HG02610 (cell line): ENCODE results near the gene HUNK.

Experiments used
- ATAC-seq: cut with Tn5 transposase; IDR thresholded peaks from one replicate; pipeline ENCODE4 v1.9.1; 2021; ENCODE audit warnings: mild to moderate bottlenecking, moderate library complexity; ENCODE audit not compliant: unreplicated experiment

Gene HUNK

DNA sequence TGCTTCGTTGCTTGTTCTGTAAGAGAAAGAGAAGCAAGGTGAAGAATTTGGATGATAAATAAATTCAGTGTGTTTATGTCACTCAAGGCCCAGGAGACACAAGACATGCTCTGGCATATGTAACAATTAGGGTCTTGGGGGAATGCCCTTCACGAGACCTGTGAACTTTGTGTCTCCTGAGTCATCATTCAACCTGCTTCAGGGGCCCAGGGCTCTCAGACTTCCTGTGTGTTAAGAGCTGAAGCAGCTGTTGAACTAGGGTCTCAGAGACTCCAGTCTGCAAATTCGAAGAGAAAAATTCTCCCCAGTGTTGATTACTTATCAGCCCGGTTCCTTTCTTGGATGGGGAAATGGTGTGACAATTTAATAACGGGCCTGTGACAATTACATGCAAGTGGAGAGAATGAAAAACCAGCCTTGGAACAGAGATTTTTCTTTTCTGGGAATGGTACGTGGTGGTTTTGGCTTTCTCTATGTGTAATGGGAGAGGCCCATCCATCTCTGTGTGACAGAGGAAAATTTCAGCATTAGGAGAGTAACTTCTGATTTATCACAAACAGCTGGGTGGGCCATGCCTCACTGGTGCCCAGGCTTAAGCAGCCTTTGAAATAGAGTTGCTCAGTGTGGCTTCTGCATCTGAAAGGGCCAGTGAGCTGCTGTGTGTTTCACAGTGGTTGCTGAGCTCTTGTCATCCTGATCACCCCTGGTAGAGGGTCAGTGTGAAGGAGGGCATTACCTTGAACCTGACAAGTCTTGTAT, 22.4 kb downstream of the HUNK start:
- no peak for ATAC-seq

DNA sequence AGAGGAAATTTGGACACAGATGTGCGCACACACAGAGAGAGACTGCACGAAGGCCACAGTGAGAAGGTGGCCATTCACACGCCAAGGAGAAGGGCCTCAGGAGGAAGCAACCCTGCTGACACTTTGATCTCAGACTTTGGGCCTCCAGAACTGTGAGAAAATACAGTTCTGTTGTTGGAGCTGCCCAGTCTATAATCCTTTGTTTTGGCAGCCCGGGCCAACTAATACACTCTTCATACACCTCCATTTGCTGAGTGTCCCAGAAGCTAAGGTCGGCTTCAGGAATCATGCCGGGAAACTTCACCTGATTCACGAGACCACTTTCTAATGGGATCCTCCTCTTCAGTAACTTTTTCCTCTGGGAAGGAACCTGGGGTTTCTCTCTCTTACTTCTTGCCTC, 23.2 kb downstream of the HUNK start:
- ATAC-seq: no peak

DNA sequence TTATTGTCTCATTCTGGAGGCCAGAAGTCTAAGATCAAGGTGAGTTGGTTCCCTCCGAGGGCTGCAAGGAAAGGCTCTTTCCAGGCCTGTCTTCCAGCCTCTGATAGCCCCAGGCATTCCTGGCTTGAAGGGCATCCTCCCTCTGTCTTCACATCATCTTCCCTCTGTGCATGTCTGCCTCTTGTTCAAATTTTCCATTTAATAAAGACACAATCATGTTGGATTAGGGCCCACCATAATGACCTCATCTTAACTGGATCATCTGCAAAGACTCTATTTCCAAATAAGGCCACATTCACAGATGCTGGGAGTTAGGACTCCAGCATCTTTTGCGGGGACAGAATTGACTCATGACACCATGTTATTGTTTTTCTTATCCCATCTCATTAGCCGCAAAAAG, 24.5 kb downstream of the HUNK start:
- no peak for ATAC-seq

DNA sequence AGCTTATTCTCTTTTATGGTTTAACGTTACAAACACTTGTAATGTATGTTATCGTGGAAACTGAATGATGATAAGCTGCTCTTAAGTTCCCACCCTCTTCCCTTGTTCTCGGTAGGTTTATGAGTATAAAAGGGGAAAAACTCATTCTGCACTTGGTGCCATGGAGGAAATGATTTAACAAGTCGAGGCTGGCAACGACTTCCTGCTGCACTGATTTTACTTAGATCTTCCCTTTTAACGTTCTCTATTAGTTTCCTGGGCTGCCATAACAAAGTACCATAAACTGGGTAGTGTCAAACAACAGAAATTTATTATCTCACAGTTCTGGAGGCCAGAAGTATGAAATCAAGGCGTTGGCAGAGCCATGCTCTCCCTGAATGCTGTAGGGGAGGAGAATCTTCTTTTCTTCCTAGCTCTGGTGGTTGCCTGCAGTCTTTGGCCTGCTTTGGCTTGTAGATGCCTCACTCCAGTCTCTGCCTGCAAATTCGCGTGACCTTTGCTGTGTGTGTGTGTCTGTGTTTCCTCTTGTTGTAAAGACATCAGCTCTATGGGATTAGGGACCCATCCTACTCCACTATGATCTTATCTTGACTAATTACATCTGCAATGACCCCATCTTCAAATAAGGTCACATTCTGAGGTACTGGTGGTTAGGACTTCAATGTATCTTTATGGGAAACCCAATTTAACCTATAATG, 26.3 kb downstream of the HUNK start:
- no peak for ATAC-seq

DNA sequence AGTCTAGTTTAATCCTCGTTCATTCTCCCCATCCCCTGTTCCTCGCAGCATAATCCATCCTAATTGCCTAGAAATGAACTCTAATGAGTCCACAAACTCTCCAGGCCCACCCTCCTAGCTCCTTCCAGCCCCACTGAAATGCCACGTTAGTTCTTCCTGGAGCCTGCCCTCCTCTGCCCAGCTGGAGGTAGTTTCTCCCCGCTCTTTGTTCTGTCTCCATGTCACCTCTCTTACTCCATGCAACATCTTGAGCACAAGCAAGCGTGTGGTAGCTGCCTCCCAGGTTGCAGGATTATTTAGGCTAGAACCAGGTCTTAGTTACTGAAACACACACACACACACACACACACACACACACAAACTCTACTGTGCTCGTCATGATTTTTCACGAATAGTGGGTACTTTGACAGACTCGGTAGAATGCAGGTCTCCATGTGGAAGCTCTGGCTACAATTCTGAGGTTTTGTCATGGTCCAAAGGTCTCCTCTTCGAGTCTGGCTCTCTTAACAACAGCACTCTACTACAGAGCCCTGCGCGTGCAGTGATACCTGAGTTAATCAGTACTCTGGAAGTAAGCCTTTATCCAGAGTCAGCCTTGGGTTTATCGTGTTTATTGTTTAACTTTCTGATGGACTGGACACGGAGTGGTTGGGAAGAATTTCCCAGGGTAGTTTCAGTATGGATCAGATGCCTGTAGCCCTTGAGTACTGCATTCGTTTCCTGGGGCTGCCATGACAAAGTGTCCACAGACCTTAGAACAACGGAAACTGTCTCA, 27.5 kb downstream of the HUNK start:
- no peak for ATAC-seq

DNA sequence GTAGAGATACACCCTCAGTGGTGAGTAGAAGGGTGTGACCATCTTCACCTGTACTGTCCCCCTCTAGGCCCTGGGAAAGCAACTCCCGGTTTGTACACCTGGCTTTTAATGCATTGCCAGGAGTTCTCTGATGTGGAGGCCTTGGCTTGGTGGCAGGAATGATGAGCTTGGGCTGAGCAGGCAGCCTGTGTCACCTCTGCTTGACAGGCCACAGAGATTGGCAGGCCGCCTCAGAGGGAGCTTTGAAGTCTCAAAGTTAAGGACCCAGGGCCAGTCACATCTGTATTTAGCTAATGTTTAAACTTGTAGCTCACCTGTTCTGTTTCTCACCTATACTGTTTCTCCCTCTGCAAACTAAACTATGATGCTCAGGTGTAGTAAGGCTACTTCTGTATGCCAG, 28.5 kb downstream of the HUNK start:
- no peak for ATAC-seq

DNA sequence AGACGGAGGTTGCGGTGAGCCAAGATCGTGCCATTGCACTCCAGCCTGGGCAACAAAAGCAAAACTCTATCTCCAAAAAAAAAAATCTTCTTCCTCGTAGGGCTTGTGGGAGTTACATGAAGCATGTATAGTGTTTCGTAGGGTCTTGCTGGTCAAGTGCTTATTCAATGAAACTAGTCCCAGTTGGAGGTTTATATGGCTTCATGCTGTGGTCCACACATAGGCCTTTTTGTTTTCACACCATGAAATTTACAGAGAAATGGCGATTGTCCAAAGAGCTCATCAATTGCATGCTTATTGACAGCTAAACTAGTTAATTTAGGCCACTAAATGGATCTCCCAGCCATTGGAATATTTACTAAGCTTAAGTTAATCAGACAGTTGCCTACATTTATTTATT, 29.6 kb downstream of the HUNK start:
- no peak for ATAC-seq

DNA sequence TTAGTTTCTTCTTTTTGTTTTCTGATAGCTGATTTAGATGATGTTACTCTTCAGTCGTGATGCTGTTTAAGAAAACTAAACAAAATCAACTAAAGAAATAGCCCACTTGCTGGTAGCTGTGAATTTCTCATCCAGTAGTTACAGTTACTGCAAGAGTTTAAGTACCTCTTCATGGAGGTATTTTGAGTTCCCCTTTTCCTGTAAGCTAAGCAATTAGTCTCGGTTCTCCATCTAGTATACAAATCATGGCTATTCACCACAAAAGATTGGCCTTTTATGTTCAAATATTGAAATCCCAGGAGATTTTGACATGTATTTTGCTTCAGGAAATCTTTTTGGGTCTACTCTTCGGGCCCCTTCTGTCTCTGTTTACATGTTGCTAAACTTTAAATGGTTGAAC, 31.1 kb downstream of the HUNK start:
- no peak for ATAC-seq

DNA sequence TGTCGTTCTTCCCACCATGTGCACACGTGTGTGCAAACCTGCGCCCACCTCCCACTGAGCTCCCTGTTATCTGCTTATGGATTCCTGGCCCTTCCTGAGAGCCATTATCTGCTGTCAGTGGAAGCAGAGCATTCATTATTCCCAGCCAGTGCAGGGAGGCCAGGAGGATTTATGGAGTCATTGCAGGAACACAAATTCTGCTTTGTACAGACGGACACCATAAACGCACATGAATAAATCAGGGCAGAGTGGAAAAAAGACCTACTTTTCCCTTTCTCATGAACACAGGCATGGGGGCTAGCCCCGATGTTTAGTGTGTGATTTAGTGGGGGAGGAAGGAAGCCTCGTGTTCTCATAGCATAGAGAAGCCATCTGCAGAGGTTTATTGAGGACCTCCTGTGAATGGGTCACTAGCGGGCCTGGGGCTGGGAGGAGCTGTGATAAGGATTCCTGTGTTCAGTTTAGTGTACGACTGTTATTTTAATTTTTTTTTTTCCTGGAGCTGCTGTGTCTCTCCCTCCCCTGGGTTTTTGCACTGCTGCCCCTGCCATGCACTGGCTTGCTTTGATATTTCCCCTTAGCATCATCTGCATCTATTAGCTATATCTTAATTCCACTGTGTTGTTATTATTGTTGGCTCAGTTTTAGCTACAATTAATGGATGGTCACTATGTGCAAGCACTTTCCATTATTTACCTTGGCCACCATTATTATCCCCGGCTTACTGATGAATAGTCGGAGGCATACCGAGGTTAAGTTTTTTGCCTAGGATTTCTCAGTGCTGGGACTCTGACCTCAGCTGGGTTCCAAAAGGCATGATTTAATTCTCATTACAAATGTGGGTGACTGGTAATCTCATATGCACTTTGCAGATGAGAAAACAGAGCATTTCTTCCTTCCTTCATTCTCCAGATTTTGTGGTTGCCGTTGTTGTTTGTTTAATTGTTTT, 33.0 kb downstream of the HUNK start:
- ATAC-seq: no peak

DNA sequence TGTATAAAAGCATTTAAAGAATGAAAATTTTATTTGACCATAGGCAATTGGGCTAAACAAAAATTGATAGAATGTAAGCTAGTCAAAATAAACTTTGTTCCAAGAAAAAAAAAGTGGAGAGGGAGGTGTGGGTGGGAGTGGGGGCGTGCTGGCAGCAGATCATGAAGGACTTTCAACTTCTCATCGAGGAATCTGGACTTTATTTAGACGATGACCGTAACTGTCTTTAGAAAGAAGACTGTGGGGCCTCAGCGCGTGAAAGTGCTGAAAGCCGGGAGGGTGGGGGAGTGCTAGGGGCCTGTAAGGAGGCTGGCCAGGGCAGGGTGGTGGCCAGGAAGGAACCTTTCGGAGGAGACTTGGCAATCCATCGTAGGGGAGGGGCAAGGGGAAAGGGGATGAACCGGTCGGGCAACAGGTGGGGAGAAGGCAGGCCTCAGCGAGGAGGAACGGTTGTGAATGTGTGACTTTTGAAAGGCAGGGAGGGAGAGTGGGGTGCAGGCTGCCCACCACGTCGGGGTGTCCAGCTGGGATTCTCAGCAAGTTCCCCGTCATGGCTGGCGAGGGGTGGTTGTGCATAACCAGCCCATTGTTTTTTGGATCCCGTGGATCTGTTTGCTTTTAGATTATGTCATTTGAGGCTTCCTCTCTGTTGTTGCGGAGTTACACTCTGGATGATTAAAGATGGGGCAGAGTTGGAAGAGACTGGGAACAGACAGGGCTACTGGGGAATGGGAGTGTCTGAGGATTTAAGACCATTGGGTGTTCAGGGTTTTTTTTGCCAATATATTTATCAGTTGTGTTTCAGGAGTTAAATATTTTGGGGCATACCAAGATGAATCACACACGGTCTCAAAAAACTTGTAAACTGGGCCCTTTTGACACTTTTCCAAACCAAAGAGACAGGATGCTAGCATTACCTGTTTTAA, 35.5 kb downstream of the HUNK start:
- ATAC-seq: no peak

DNA sequence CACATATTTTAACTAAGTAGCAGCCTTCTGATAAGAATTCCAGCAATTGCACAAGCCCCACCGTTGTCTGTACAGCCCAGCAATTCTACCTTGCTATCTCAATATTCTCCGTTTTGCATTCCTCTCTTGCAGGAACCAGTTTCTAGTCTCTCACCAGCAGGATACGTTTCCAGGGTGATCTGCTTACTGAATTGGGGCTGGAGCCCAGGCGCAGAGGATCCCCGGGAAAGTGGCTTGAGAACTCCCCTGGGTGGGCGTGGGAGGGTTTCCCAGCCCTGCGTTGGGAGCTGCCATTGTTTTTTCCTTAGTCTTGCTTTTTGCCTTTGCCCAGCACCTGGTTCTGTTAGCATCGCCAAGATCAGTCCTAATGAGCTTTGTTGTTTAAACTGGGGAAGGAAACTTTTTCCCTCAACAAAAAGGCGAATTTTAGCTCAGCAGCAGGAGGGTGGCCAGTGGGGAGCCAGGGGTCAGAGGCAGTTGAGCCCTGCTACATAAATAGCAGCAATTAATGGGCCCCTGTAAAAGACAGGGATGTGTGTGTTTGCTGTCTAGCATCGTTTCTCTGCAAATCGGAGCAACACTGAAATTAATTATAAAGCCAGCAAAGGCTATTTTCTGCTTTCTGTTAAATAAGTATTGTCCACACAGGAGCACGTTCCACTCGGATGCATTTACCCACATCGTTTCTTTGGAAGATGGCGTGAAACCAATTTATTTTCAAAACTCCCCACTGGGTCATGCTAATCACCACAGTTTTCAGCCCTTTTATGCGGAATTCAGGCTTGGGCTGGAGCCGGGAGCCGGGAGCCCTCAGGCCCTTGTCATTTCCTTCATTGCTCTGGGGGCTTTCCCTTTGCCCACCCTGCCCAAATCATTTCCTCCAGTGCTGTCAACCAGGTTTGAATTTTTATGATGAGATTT, 36.6 kb downstream of the HUNK start:
- no peak for ATAC-seq

DNA sequence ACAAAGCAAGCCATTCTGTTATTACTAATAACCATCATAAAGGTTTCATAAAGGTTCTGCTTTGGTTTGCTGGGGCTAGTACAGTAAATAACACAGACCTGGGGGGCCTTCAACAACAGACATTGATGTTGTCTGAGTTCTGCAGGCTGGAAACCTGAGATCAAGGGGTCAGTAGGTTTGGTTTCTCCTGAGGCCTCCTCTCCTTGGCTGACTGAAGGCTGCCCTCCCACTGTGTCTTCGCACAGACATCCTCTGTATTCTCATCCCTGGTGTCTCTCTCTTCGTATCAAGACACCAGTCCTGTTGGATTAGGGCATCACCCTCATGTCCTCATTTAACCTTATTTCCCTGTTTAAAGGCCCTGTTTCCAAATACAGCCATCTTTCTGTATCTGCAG, 37.3 kb downstream of the HUNK start:
- ATAC-seq: no peak

DNA sequence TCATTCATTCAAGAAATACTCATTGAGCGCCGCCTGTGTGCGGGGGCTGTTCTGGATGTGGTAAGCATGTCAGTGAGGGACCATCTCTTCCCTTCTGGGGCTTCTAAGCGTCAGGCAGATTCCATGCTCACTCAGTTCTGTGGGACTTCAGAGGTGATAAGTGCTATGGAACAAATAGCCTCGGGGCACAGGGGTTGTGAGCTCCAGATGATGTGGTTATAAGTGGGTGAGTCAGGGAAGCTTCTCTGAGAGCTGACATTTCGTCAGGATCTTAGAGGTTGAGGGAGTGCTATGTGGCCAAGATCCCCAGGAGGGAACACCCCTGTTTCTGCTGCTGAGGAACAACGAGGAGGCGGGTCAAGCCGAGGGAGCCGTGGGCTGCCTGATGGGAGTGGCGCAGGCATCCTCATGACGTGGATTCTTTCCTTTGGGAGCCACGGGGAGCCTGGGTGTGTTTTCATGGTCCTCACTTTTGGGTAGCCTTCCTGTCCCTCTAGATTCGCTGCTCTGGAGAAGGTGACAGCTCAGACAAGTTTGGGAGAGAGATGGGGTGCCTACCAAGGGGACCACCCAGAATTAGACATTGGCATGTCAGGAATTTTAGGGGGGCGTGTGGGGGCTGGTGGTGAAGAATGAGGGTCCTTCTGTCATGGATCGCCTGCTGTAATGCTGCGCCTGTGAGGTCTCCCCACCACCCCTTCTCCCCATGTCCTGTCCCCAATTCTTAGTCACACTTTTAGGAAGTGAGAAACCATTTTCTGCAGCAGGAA, 38.5 kb downstream of the HUNK start:
- no peak for ATAC-seq

DNA sequence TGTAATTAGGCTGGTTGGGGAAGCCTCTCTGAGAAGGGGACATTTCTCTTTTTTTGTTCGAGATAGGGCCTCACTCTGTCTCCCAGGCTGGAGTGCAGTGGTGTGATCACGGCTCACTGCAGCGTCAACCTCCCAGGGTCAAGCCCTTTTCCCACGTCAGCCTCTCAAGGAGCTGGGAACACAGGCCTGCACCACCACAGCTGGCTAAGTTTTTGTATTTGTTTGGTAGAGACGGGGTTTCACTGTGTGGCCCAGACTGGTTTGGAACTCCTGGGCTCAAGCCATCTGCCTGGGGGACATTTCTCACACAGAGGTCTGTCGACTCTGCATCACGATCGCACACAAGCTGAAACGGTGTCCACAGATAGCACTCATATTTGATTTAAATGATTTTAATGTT, 39.7 kb downstream of the HUNK start:
- ATAC-seq: no peak

DNA sequence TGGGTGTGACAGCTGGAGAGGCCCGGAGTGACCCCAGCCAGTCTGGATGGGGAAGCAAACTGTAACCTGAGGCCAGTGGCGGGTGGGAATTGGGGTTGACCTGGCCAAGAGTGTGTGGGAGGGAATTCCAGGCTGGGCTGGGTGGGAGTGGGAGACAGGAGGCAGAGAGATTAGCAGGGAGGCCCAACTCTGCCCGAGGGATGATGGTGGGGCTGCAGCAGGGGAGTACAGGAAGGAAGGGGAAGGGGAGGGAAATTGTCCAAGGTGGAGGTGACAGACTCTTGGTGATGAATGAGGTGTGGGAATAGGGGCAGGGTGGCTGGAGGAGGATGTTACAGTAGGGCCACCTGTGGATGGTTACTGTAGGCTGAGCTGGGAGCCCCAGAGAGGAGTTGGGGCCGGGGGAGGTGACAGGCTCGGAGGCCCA, 40.4 kb downstream of the HUNK start:
- ATAC-seq: no peak

DNA sequence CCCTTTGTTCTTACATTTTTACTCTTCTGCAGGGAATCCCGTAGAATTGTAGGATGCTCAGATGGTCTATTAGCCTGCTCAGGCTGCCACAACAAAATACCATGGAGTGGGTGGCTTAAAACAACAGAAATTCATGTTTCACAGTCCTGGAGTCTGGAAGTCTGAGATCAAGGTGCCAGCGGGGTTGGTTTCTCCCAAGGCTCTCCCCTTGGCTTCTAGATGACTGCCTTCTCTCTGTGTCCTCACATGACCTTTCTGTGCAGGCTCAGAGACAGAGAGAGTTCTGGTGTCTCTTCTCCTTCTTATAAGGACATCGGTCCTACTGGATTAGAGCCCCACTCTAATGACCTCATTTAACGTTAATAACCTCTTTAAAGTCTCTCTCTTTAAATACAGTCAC, 41.7 kb downstream of the HUNK start:
- no peak for ATAC-seq

DNA sequence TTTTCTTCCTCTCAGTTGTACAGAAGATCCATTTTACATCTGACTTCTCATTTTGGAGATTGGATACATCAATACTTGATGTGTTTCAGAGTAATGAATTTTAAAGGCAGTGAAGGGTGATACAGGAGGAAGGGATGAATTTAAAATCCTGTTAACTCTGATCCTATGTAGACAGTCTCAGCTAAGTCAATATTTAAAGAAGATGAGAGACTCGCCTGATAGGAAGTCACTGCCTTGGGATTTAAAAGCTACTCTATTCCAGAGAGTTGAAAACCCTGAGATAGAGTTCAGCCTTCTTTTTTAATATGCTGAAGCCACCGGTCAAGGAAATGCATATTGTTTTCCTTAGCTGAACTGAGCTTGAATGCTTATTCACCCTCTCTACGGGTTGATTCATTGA, 42.7 kb downstream of the HUNK start:
- no peak for ATAC-seq

DNA sequence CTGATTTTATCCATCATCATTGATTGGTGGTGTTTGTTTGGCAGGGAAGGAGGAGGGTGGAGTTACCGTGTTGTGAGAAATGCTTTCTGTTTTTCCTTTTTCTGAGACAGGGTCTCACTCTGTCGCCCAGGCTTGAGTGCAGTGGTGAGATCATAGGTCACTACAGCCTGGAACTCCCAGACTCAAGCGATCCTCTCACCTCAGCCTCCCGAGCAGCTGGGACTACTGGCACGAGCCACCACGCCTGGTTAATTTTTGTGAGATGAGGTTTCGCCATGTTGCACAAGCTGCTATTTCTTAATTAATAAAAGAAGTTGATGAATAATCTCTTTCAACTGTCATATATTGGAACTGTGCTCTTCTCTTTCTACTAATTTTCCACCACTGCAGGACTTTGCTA, 44.3 kb downstream of the HUNK start:
- ATAC-seq: no peak
